ENCODE results near the gene GJD3.

Gene GJD3

DNA sequence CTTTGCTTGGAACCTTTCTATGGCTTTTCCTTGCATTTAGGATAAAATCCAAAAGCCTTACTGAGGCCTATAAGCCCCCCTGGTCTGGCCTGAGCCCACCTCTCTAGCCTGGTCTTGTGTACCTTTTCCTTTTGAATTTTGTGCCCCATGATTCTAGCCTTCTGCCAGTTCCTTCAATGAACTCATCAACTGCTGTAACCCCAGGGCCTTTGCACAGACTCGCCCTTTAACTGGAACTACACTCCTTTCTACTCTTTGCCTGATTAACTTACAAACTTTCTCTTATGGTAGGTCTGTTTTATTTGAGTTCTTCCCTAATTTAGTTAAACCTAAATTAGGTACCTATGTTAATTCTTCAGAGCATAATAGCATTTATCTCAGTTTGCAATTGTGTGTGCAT lies 24.2 kb downstream of the GJD3 start:
- DNase-seq (ENCODE audit: low read depth in 2 of 2): no peak

DNA sequence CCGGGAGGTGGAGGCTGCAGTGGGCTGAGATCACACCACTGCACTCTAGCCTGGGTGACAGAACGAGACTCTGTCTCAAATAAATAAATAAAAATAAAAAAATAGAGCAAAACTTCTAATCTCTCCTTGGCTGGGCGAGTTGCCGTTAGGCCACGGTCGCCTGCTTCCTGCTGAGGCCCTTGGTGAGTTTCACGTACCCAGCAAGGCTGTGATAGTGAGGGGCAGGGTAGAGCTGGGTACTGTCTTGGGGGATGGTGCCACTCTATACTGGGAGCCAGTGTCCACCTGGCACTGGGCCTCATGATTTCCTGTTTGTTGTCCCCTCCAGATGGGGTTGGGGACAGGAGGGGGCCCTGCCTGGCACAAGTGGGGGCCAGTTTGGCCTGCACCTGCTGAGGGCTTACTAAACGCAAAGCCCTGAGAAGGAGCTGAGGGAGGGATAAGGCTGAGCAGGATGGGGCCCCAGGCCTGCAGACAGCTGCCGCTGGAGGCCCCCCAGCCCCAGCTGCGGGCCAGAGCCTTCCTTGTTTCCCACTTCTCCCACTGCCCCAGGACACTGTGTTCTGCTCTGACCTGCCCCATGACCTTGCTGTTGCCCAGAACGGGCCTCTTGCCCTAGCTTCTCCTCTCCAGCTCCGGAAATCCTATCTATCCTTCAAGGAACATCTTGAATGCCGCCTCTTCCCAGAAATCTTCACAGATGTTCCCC lies 25.4 kb downstream of the GJD3 start:
- no peak for DNase-seq (ENCODE audit: low read depth in 2 of 2)

GRCh38 chr17:40338058-40338457 lies 26.5 kb downstream of the GJD3 start:
- no peak for DNase-seq (ENCODE audit: low read depth in 2 of 2)

GRCh38 chr17:40337351-40337750 lies 27.2 kb downstream of the GJD3 start:
- DNase-seq (ENCODE audit: low read depth in 2 of 2): no peak

DNA sequence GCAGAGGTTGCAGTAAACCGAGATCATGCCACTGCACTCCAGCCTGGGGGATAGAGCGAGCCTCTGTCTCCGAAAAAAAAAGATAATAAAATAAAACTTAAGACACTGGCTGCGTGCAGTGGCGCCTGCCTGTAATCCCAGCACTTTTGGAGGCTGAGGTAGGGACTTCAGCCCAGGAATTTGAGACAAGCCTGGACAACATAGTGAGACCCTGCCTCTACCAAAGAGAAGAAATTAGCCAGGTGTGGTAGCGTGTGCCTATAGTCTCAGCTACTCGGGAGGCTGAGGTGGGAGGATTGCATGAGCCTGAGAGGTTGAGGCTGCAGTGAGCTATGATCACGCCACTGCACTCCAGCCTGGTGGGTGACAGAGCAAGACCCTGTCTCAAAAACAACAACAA lies 28.9 kb downstream of the GJD3 start:
- no peak for DNase-seq (ENCODE audit: low read depth in 2 of 2)

DNA sequence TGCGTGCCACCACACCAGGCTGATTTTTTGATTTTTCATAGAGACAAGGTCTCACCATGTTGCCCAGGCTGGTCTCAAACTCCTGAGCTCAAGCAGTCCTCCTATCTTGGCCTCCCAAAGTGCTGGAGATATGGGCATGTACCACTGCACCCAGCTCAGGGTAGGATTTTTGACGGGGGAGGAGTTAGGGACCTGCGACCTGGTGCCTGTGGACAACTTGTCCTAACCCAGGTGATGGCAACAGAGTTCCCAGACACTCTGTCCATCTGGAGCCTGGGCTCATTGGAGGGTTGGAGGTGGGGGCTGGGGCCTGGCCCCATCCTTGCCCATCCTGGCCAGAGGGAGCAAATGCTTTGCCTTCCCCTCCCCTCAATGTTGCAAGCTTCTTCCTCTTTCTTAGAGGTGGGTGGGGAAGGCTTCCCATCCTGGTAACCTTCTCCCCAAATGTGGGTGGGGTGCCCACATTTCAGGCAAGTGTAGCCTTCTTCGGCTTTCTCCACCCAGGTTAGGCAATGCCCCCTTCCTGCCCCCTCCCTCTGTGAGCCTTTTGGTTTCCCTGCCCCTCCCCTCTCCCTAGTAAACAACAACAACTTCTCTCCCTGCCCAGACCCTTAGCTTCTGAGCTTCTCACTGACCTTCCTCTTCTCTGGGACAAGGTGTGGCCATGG lies 30.6 kb downstream of the GJD3 start:
- DNase-seq (ENCODE audit: low read depth in 2 of 2): no peak

- no peak for DNase-seq (ENCODE audit: low read depth in 2 of 2)
Measured at GRCh38 chr17:40331743-40332641, 32.5 kb downstream of the GJD3 start.

- DNase-seq (ENCODE audit: low read depth in 2 of 2): no peak
Measured at GRCh38 chr17:40330850-40331470, 33.6 kb downstream of the GJD3 start.

DNA sequence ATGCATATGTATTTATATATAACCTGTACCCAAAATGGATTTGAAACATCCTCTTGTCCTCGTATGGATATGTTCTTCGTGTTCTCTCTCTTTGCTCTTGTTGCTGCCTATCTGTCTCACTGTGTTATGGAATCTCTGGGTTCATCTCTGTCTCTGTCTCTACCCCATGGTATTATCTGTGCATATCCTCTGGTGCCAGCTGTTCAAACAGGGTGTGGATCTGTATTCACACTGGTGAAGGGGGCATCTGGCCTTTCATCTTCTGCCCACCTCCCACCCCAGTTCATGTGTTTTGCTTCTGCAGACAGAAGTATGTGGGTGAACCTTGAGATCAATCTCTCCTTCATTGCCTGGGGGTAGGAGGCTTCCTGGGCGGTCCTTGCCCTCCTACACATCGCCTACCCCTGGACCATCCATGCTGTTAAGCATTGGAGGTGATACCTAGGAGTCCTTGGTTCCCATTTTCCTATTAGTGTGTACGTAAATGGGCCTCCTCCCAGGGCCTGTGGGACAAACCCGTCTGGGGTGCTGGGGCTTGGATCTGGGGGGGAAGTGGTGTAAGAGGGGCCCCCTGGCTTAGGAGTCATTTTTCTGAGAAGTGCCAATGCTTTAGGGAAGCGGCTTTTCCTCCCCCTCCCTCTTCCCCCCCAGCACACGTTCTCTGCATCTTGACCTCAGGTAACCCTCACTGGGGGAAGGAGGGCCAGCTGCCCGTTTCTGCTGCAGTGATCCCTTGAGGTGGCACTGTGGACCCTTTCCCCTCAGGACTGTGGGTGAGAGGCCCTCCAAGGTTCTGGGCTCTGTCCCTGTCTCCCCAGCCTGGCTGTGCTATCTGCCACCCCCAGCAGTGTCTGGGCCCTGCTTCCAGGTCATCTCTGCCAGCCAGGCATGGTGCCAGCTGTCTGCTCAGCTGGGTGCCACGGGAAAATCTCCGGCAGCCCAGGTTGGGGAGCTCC lies 34.4 kb downstream of the GJD3 start:
- no peak for DNase-seq (ENCODE audit: low read depth in 2 of 2)

GRCh38 chr17:40328386-40328766 lies 36.2 kb downstream of the GJD3 start:
- DNase-seq (ENCODE audit: low read depth in 2 of 2): no peak

DNA sequence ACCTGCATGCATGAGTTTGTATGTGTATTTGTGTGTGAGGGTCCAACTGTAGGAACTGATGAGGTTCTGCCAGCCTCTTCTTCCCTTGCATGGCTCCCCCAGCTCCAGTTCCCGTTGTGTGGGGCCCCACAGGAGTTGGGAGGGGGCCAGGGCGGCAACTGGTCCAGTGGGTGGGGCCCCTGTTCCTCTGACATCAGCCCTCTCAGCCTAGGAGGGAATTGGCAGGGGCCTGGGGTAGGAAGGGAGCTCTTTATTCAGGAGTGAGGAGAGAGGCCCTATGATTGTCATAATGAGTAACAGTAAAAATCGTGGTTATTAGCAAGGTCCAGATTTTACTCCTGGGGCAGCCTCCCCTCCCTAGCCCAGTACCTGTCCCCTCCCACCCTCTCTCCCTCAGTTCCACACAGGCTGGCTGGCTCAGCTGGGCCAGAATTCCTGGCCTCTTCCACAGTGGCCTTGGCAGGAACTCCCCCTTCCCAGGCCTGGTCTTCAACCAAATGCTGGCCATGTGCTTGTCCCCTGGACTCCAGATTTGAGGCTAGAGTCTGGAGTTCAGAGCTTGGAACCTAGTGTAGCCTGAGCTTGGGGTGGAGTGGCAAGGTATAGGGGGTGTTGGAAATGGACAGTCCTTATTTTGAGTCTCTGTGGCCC lies 36.7 kb downstream of the GJD3 start:
- DNase-seq (ENCODE audit: low read depth in 2 of 2): no peak

- DNase-seq (ENCODE audit: low read depth in 2 of 2): no peak
Measured at GRCh38 chr17:40327244-40327729, 37.2 kb downstream of the GJD3 start.

DNA sequence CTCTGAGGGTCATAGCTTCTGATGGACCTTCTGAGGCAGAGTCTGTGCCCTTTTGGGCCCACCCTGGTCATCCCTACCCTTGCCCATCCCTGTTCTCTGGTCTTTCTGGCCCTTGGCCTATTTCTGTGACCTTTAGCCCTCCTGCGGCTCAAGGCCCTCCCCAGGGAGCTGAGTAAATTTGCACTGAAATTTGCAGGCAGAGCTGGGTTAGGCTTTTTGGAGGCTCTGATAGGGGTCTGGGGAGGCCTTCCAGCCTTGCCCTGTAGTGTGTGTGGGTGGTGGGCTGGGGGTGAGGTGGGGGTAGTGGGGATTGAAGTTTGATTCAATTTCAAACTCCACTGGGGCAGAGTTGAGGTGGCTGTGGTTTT lies 37.7 kb downstream of the GJD3 start:
- DNase-seq (ENCODE audit: low read depth in 2 of 2): no peak

DNA sequence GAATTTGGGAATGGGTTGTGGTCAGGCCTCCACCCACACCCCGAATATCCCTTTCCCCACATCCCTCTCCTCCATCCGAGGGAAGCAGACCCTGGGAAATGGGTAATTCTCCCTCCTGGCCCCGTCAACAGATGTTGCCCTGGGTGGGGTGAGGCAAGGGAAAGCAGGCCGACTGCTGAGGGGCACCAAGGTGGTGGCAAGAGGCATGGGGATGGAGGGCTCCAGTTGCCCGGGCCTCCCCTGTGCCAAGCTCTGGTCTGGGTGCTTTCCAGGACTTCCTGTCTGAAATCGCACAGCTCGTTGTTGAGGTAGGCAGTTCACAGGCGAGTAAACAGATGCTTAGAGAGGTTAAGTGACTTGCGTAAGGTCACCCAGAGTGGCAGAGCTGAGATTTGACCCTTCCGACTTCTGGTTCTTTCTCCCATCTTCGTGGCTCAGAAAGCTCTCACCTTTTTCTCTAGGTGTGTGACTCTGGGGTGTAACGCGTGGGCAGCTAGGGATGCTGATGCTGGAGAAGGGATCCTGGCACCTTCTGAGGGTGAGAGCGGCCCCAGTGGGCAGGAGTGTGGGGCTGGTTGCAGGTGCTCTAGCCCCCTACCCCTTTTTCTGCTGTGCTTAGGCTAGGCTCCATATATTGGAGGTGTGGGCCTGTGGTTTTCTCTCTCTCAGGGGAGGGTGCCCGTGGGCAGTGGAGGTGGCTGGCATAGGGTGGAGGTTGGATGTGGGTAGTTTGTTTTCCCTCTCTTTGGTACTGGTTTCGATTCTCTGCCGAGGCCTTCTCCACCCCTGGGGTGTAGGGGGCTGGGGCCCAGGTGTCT lies 38.3 kb downstream of the GJD3 start:
- DNase-seq (ENCODE audit: low read depth in 2 of 2): no peak

DNA sequence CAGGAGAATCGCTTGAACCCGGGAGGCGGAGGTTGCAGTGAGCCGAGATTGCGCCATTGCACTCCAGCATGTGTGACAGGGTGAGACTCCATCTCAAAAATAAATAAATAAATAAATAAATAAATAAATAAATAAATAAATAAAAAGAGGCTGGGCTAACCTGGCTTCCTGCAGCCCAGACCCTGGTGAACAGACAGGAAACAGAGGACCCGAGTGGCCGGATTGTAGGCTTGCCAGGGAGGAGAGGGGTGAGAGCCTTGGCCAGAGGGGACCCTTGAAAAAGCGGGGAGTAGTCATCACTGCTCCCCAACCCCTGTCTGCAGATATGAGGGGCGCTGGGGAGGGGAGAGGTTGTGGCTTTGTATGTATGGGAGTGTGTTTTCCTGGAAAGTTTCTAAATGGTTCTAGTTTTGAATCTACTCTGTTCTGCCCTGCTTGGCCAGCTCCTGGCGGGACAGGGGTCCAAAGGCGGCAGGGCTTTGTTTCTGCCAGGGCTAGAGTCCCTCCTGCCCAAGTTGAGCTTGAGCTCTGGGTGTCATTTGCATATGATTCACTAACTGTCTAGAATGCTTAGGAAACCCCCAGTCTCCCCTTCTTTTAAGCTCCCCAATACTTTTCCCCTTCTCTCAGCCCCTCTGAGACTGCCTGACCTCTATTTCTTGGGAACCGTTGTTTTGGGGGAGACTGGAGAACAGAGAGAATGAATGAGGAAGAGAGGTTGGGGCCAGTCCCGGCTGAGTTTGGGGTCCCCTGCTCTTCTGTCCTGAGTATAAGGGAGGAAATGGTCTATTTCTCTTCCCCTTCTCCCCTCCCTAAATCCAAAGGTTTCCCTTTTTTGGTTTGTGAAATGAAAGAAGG lies 39.2 kb downstream of the GJD3 start:
- no peak for DNase-seq (ENCODE audit: low read depth in 2 of 2)

GRCh38 chr17:40323391-40324381 lies 40.9 kb downstream of the GJD3 start:
- DNase-seq (ENCODE audit: low read depth in 2 of 2): peak; percentile 66 to 77
